DOHH2 (cell line): ENCODE results near the gene TRAF2.

ENCODE experiments used
- CTCF ChIP-seq: fragments of 200-600 bp; sonication (generic); IDR thresholded peaks from one replicate; pipeline ENCODE4 v1.5.1; 2014; ENCODE audit warnings: antibody characterized with exemption, mild to moderate bottlenecking, low read depth, low read length; ENCODE audit not compliant: poor library complexity, severe bottlenecking
- EZH2phosphoT487 ChIP-seq: fragments of 200-600 bp; sonication (generic); IDR thresholded peaks from 2 replicates; pipeline ENCODE4 v1.6.1; 2017; ENCODE audit warnings: borderline replicate concordance, mild to moderate bottlenecking, antibody characterized with exemption, low read length, moderate library complexity, mixed read lengths

GRCh38 chr9:136950656-136951276, 64.5 kb downstream of the TRAF2 start:
- TF ChIP-seq CTCF: no peak
- no peak for TF ChIP-seq EZH2phosphoT487
